ENCODE results near the gene HSD11B1L. TPM values are rescaled to one million over a fixed set of nuclear protein-coding genes. Genes with fewer than 3 reads are reported as not detected.

HSD11B1L gene
- total RNA-seq, 1 donor: 6.5 TPM

GRCh38 chr19:5665781-5666513 is 14.9 kb upstream of the HSD11B1L start:
- peak; percentile 19 for TF ChIP-seq CTCF (IDR thresholded peaks at IDR 0.05; ENCODE audit: insufficient read depth, low read depth, low read length)
- peak; percentile 53 for DNase-seq (ENCODE audit: low read depth)
- no peak overlapping the region for H3K4me3 ChIP-seq (ENCODE audit: low read depth, low read length)

GRCh38 chr19:5666921-5667610 is 13.8 kb upstream of the HSD11B1L start:
- no peak overlapping the region for H3K4me3 ChIP-seq (ENCODE audit: low read depth, low read length)
- DNase-seq (ENCODE audit: low read depth): no peak
- no peak for TF ChIP-seq CTCF (IDR thresholded peaks at IDR 0.05; ENCODE audit: insufficient read depth, low read depth, low read length)

GRCh38 chr19:5667751-5668271 is 13.0 kb upstream of the HSD11B1L start:
- DNase-seq (ENCODE audit: low read depth): no peak
- no peak overlapping the region for H3K4me3 ChIP-seq (ENCODE audit: low read depth, low read length)
- TF ChIP-seq CTCF (IDR thresholded peaks at IDR 0.05; ENCODE audit: insufficient read depth, low read depth, low read length): no peak

GRCh38 chr19:5669212-5669611 is 11.6 kb upstream of the HSD11B1L start:
- no peak for TF ChIP-seq CTCF (IDR thresholded peaks at IDR 0.05; ENCODE audit: insufficient read depth, low read depth, low read length)
- DNase-seq (ENCODE audit: low read depth): no peak
- H3K4me3 ChIP-seq (ENCODE audit: low read depth, low read length): no peak overlapping the region

GRCh38 chr19:5671600-5671999 is 9.2 kb upstream of the HSD11B1L start:
- no peak for DNase-seq (ENCODE audit: low read depth)
- TF ChIP-seq CTCF (IDR thresholded peaks at IDR 0.05; ENCODE audit: insufficient read depth, low read depth, low read length): no peak
- H3K4me3 ChIP-seq (ENCODE audit: low read depth, low read length): no peak overlapping the region

- TF ChIP-seq CTCF (IDR thresholded peaks at IDR 0.05; ENCODE audit: insufficient read depth, low read depth, low read length): no peak
- no peak overlapping the region for H3K4me3 ChIP-seq (ENCODE audit: low read depth, low read length)
- DNase-seq (ENCODE audit: low read depth): no peak
Observed at GRCh38 chr19:5672708-5673459, 7.9 kb upstream of the HSD11B1L start.
